ENCODE measurements around the gene EXOC1.
"Not testable (repeated sequence)": the region's sequence is repeated elsewhere in the genome, so short reads cannot be mapped to it uniquely, and the experiment has no call there.

EXOC1 gene

GRCh38 chr4:55853484-55854046 lies at the start of gene EXOC1:
EXOC1 (plus strand) TSS chr4:55853648; CDS start chr4:55858324, 4,676 bp downstream.
- DNase-seq = peak; percentile 94 to 96

- no peak for DNase-seq
Observed at GRCh38 chr4:55807556-55807955, 45.9 kb upstream of the EXOC1 start.

GRCh38 chr4:55808186-55808585 lies 45.3 kb upstream of the EXOC1 start:
- peak in 1 of 2 experiments; percentile 43 for DNase-seq

- no peak for DNase-seq
Observed at GRCh38 chr4:55808632-55809031, 44.8 kb upstream of the EXOC1 start.

- no peak for DNase-seq
Observed at GRCh38 chr4:55817691-55818090, 35.8 kb upstream of the EXOC1 start.

GRCh38 chr4:55819634-55820033 lies 33.8 kb upstream of the EXOC1 start, which contains the start of gene EXOC1L:
EXOC1L (plus strand) TSS chr4:55819790; CDS start chr4:55820027, 237 bp downstream.
- no peak for DNase-seq

- no peak for DNase-seq
Observed at GRCh38 chr4:55820279-55820678, 33.2 kb upstream of the EXOC1 start.

- no peak for DNase-seq
Observed at GRCh38 chr4:55822329-55822728, 31.1 kb upstream of the EXOC1 start.

GRCh38 chr4:55824865-55825264 lies 28.6 kb upstream of the EXOC1 start:
- no peak for DNase-seq

- no peak for DNase-seq
Observed at GRCh38 chr4:55826986-55827385, 26.5 kb upstream of the EXOC1 start.

GRCh38 chr4:55827582-55827981 lies 25.9 kb upstream of the EXOC1 start:
- no peak for DNase-seq

- no peak for DNase-seq
Observed at GRCh38 chr4:55830048-55830447, 23.4 kb upstream of the EXOC1 start.

GRCh38 chr4:55830716-55831115 lies 22.7 kb upstream of the EXOC1 start:
- DNase-seq = no peak

- no peak for DNase-seq
Observed at GRCh38 chr4:55834086-55834795, 19.2 kb upstream of the EXOC1 start.

GRCh38 chr4:55837903-55838302 lies 15.5 kb upstream of the EXOC1 start:
- no peak for DNase-seq

- DNase-seq = no peak
Observed at GRCh38 chr4:55838356-55838755, 15.1 kb upstream of the EXOC1 start.

- no peak for DNase-seq
Observed at GRCh38 chr4:55838952-55839351, 14.5 kb upstream of the EXOC1 start.

- DNase-seq = no peak
Observed at GRCh38 chr4:55840956-55841355, 12.5 kb upstream of the EXOC1 start.

GRCh38 chr4:55841373-55842239 lies 11.8 kb upstream of the EXOC1 start:
- DNase-seq = not testable (repeated sequence)

- DNase-seq = not testable (repeated sequence)
Observed at GRCh38 chr4:55842312-55842711, 11.1 kb upstream of the EXOC1 start.

GRCh38 chr4:55849724-55850123 lies 3.7 kb upstream of the EXOC1 start:
- peak in 1 of 2 experiments; percentile 78 for DNase-seq

GRCh38 chr4:55851885-55852284 lies 1.6 kb upstream of the EXOC1 start:
- no peak for DNase-seq

GRCh38 chr4:55854129-55854528 lies 681 bp downstream of the EXOC1 start:
- no peak for DNase-seq

GRCh38 chr4:55857586-55857985 lies 4.1 kb downstream of the EXOC1 start:
- no peak for DNase-seq
